ENCODE data around the gene RAD23B. TPM values are rescaled to one million over a fixed set of nuclear protein-coding genes. Genes with fewer than 3 reads are reported as not detected.
"Not testable (repeated sequence)": the region's sequence is repeated elsewhere in the genome, so short reads cannot be mapped to it uniquely, and the experiment has no call there.

The RAD23B gene
- total RNA-seq, 4 donors from 2014 or later: 69.8 to 94.4 (median 74.4) TPM

- Histone ChIP-seq H3K4me3 (no peak overlapping the region), H3K27me3 (no peaks in the 10 kb centered on the region), H3K27ac (peak overlapping the region in 1 of 4 donors; percentile 5), H3K4me1 (peaks cover 0 to 82% (median 16%) of the 10 kb centered on the region in 3 donors), H3K9me3 (no peaks in the 10 kb centered on the region), H3K36me3 (no peaks in the 10 kb centered on the region)
- 100% methylated on average over 1 of the region's 1 CpG for WGBS, 2 donors
- no peak for DNase-seq
- TF ChIP-seq, protein P1, sequence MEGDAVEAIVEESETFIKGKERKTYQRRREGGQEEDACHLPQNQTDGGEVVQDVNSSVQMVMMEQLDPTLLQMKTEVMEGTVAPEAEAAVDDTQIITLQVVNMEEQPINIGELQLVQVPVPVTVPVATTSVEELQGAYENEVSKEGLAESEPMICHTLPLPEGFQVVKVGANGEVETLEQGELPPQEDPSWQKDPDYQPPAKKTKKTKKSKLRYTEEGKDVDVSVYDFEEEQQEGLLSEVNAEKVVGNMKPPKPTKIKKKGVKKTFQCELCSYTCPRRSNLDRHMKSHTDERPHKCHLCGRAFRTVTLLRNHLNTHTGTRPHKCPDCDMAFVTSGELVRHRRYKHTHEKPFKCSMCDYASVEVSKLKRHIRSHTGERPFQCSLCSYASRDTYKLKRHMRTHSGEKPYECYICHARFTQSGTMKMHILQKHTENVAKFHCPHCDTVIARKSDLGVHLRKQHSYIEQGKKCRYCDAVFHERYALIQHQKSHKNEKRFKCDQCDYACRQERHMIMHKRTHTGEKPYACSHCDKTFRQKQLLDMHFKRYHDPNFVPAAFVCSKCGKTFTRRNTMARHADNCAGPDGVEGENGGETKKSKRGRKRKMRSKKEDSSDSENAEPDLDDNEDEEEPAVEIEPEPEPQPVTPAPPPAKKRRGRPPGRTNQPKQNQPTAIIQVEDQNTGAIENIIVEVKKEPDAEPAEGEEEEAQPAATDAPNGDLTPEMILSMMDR (IDR thresholded peaks at IDR 0.05): no peak
- no peak for TF ChIP-seq POLR2A (IDR thresholded peaks at IDR 0.05)
- intact Hi-C loops (cut with DNase I): no loop called here
Measured at GRCh38 chr9:107292821-107293542, 9.9 kb downstream of the RAD23B start.

DNA sequence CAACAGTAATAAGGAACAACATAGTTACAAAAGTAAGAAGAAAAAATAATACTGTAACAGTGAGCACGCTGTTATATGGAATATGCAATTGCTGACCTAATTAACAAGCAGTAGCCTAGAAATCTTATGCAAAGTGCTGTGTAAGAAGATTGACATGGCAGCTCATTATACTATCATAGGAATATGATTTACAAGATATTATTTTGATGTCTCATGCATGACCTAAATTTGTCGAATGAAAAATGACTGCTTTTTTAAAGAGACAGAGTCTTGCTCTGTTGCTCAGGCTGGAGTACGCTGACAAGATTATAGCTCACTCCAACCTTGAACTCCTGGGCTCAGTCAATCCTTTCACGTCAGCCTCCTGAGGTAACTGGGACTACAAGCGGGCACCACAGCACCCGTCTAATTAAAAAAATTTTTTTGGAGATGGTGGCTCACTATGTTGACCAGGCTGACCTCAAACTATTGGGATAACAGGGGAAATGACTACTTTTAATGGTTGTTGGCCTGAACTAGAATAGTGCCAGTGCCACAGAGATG is 10.5 kb downstream of the RAD23B start:
- H3K4me1 ChIP-seq: peaks cover 0 to 76% (median 16%) of the 10 kb centered on the region in 3 donors
- 82 to 88% methylated on average over 6 of the region's 6 CpGs for WGBS, 2 donors

GRCh38 chr9:107294756-107295155 is 11.7 kb downstream of the RAD23B start:
- Histone ChIP-seq H3K27ac (no peak overlapping the region), H3K4me3 (no peak overlapping the region), H3K4me1 (peaks cover 0 to 79% (median 14%) of the 10 kb centered on the region in 3 donors), H3K27me3 (no peaks in the 10 kb centered on the region), H3K9me3 (no peaks in the 10 kb centered on the region), H3K36me3 (no peaks in the 10 kb centered on the region)
- TF ChIP-seq POLR2A (IDR thresholded peaks at IDR 0.05): no peak
- TF ChIP-seq, protein P1 (IDR thresholded peaks at IDR 0.05): no peak
- DNase-seq: no peak
- 73 to 76% methylated on average over 4 of the region's 4 CpGs for WGBS, 2 donors
- intact Hi-C loops (cut with DNase I): no loop called here

More for the DNA sequence above, 10.5 kb downstream of the RAD23B start:
- no peaks in the 10 kb centered on the region for H3K27me3 ChIP-seq
- intact Hi-C loops (cut with DNase I): no loop called here
- H3K9me3 ChIP-seq: no peaks in the 10 kb centered on the region
- H3K36me3 ChIP-seq: no peaks in the 10 kb centered on the region
- no peak for DNase-seq
- TF ChIP-seq POLR2A (IDR thresholded peaks at IDR 0.05): no peak
- TF ChIP-seq, protein P1 (IDR thresholded peaks at IDR 0.05): no peak
- no peak overlapping the region for H3K27ac ChIP-seq
- H3K4me3 ChIP-seq: no peak overlapping the region

DNA sequence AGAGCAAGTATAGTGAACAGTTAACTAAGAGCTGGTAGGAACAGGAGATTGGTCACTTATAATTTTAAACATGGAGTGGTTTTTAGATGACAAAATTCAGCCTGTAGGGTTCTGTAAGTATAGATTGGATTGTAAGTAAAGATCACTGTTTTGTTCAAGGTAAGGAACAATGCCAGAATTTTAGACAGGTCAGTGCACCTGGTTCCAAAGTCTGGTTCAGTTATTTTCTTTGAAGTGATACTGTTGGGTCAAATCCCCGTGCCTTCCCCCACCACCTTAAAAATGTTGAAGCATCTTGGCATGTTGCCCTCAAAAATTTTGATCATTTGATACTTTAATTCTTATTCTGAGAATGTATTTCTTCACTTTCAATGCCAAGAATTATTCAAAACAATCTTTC is 12.9 kb downstream of the RAD23B start:
- H3K27ac ChIP-seq: no peak overlapping the region
- H3K27me3 ChIP-seq: no peaks in the 10 kb centered on the region

DNA sequence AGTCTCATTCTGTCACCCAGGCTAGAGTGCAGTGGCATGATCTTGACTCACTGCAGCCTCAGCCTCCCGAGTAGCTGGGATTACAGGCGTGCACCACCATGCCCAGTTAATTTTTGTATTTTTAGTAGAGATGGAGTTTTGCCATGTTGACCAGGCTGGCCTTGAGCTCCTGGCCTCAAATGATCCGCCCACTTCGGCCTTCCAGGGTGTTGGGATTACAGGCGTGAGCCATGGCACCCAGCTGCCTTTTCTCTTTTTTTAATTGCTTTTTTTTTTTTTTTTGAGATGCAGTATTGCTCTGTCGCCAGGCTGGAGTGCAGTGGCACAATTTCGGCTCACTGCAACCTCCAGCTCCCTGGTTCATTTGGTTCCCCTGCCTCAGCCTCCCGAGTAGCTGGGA is 13.5 kb downstream of the RAD23B start:
- DNase-seq; H3K27me3 ChIP-seq; H3K36me3 ChIP-seq; H3K27ac ChIP-seq; H3K9me3 ChIP-seq; H3K4me3 ChIP-seq; intact Hi-C loops (cut with DNase I): not testable (repeated sequence)
- H3K4me1 ChIP-seq: peaks cover 0 to 74% (median 14%) of the 10 kb centered on the region in 3 donors
- WGBS, 2 donors: 89 to 91% methylated on average over 7 to 8 of the region's 8 CpGs

More for the DNA sequence above, 12.9 kb downstream of the RAD23B start:
- WGBS, 2 donors: 29 to 31% methylated on average over 1 of the region's 1 CpG
- Histone ChIP-seq H3K4me1 (peaks cover 0 to 79% (median 14%) of the 10 kb centered on the region in 3 donors), H3K9me3 (no peaks in the 10 kb centered on the region), H3K4me3 (no peak overlapping the region), H3K36me3 (peaks cover 0 to 5% (median 0%) of the 10 kb centered on the region in 3 donors)
- TF ChIP-seq, protein P1 (IDR thresholded peaks at IDR 0.05): no peak
- TF ChIP-seq POLR2A (IDR thresholded peaks at IDR 0.05): no peak
- intact Hi-C loops (cut with DNase I): no loop called here
- no peak for DNase-seq

Data from esophagus squamous epithelium (tissue), 5 donors.